H9 (cell line): ENCODE data around the gene NPDC1. TPM values are rescaled to one million over a fixed set of nuclear protein-coding genes. Genes with fewer than 3 reads are reported as not detected.

Source experiments
- DNase-seq: peaks from one replicate; pipeline ENCODE4 v3.0.0-alpha.2; 2017
- H2AFZ ChIP-seq: one replicate; pipeline ENCODE4 v1.6.1; 2013; ENCODE audit warnings: mild to moderate bottlenecking, low read length, control low read depth, moderate library complexity
- H2AK5ac ChIP-seq: 2 replicates; pipeline ENCODE4 v1.6.1; 2013; ENCODE audit warnings: low read length, control low read depth, mixed read lengths; ENCODE audit not compliant: insufficient read length
- H2BK120ac ChIP-seq: one replicate; pipeline ENCODE4 v1.6.1; 2013; ENCODE audit warnings: low read depth, mild to moderate bottlenecking, low read length, control low read depth, inconsistent platforms; ENCODE audit not compliant: poor library complexity, severe bottlenecking
- H2BK12ac ChIP-seq: 2 replicates; pipeline ENCODE4 v1.6.1; 2013; ENCODE audit warnings: low read length, control low read depth, mixed read lengths, low read depth; ENCODE audit not compliant: insufficient read length
- H2BK15ac ChIP-seq: 2 replicates; pipeline ENCODE4 v1.6.1; 2013; ENCODE audit warnings: low read depth, low read length, control low read depth
- H2BK20ac ChIP-seq: one replicate; pipeline ENCODE4 v1.6.1; 2013; ENCODE audit warnings: low read depth, mild to moderate bottlenecking, low read length, control low read depth, inconsistent platforms; ENCODE audit not compliant: poor library complexity, severe bottlenecking
- H2BK5ac ChIP-seq: 2 replicates; pipeline ENCODE4 v1.6.1; 2013; ENCODE audit warnings: low read length, control low read depth, mixed read lengths; ENCODE audit not compliant: insufficient read length
- H3K14ac ChIP-seq: 2 replicates; pipeline ENCODE4 v1.6.1; 2013; ENCODE audit warnings: low read length, control low read depth; ENCODE audit not compliant: insufficient read depth
- H3K18ac ChIP-seq: 2 replicates; pipeline ENCODE4 v1.6.1; 2013; ENCODE audit warnings: low read depth, mild to moderate bottlenecking, mixed read lengths, low read length, control low read depth; ENCODE audit not compliant: insufficient read length
- H3K23ac ChIP-seq: 2 replicates; pipeline ENCODE4 v1.6.1; 2013; ENCODE audit warnings: low read length, control low read depth, mixed read lengths, low read depth; ENCODE audit not compliant: insufficient read length
- H3K23me2 ChIP-seq: 2 replicates; pipeline ENCODE4 v1.6.1; 2013; ENCODE audit warnings: low read depth, mild to moderate bottlenecking, mixed read lengths, low read length, control low read depth; ENCODE audit not compliant: insufficient read length, poor library complexity, severe bottlenecking
- H3K27ac ChIP-seq: 2 replicates; pipeline ENCODE4 v1.5.1; 2013; ENCODE audit warnings: low read length, control low read depth, mixed read lengths, low read depth; ENCODE audit not compliant: insufficient read length
- H3K27me3 ChIP-seq: 2 replicates; pipeline ENCODE4 v1.6.1; 2013; ENCODE audit warnings: low read length, control low read depth, inconsistent platforms; ENCODE audit not compliant: insufficient read depth
- H3K4ac ChIP-seq: 2 replicates; pipeline ENCODE4 v1.6.1; 2013; ENCODE audit warnings: low read depth, mild to moderate bottlenecking, control low read depth, inconsistent platforms, low read length, moderate library complexity
- H3K4me1 ChIP-seq: 2 replicates; pipeline ENCODE4 v1.6.1; 2013; ENCODE audit warnings: low read length, control low read depth, inconsistent platforms; ENCODE audit not compliant: insufficient read depth
- H3K4me2 ChIP-seq: 2 replicates; pipeline ENCODE4 v1.6.1; 2013; ENCODE audit warnings: low read length, control low read depth, mixed read lengths; ENCODE audit not compliant: insufficient read length, insufficient read depth
- H3K56ac ChIP-seq: 2 replicates; pipeline ENCODE4 v1.6.1; 2013; ENCODE audit warnings: low read depth, mild to moderate bottlenecking, mixed read lengths, low read length, control low read depth; ENCODE audit not compliant: insufficient read length
- H3K79me1 ChIP-seq: 2 replicates; pipeline ENCODE4 v1.6.1; 2013; ENCODE audit warnings: low read depth, mild to moderate bottlenecking, moderate library complexity, low read length, control low read depth, inconsistent platforms; ENCODE audit not compliant: insufficient read depth, poor library complexity, severe bottlenecking
- H3K79me2 ChIP-seq: 2 replicates; pipeline ENCODE4 v1.6.1; 2013; ENCODE audit warnings: low read length, control low read depth, inconsistent platforms; ENCODE audit not compliant: insufficient read depth
- H3K9ac ChIP-seq: 2 replicates; pipeline ENCODE4 v1.6.1; 2013; ENCODE audit warnings: low read length, control low read depth, mixed read lengths; ENCODE audit not compliant: insufficient read length; ENCODE audit errors: extremely low read depth
- H3K9me3 ChIP-seq: one replicate; pipeline ENCODE4 v1.6.1; 2013; ENCODE audit warnings: low read depth, low read length, inconsistent platforms; ENCODE audit not compliant: control insufficient read depth
- H3T11ph ChIP-seq: one replicate; pipeline ENCODE4 v1.6.1; 2013; ENCODE audit warnings: mild to moderate bottlenecking, low read length, control low read depth, inconsistent platforms
- H4K20me1 ChIP-seq: one replicate; pipeline ENCODE4 v1.6.1; 2013; ENCODE audit not compliant: control insufficient read depth, insufficient read length, insufficient read depth
- H4K5ac ChIP-seq: 2 replicates; pipeline ENCODE4 v1.6.1; 2013; ENCODE audit warnings: low read depth, mild to moderate bottlenecking, mixed read lengths, low read length, control low read depth; ENCODE audit not compliant: insufficient read length
- H4K8ac ChIP-seq: replicated peaks from 2 replicates; pipeline ENCODE4 v1.6.1; 2013; ENCODE audit warnings: low read length, control low read depth, mixed read lengths, low read depth; ENCODE audit not compliant: insufficient read length
- H4K91ac ChIP-seq: 2 replicates; pipeline ENCODE4 v1.6.1; 2013; ENCODE audit warnings: low read depth, mild to moderate bottlenecking, moderate library complexity, mixed read lengths, low read length, control low read depth; ENCODE audit not compliant: insufficient read length
- H3K27ac Mint-ChIP-seq, 3 experiments: 2 replicates in 2 of 3; 3 replicates in 1 of 3; pipeline ENCODE4 v1.8.0; 2020 to 2021; ENCODE audit warnings: mixed read lengths in 3 of 3, mild to moderate bottlenecking in 1 of 3, moderate library complexity in 1 of 3
- H3K27me3 Mint-ChIP-seq: 2 replicates; pipeline ENCODE4 v1.8.0; 2021; ENCODE audit warnings: low read depth, mild to moderate bottlenecking, moderate library complexity, mixed read lengths
- H3K36me3 Mint-ChIP-seq, 3 experiments: 2 replicates in 2 of 3; 3 replicates in 1 of 3; pipeline ENCODE4 v1.8.0; 2020 to 2021; ENCODE audit warnings: low read depth in 3 of 3, mixed read lengths in 3 of 3; ENCODE audit not compliant: insufficient read depth in 1 of 3
- H3K4me1 Mint-ChIP-seq, 2 experiments: 2 replicates each; pipeline ENCODE4 v1.8.0; 2020; ENCODE audit warnings: mixed read lengths in 2 of 2
- H3K4me3 Mint-ChIP-seq, 2 experiments: 2 replicates in 1 of 2; 3 replicates in 1 of 2; pipeline ENCODE4 v1.8.0; 2020 to 2021; ENCODE audit warnings: mild to moderate bottlenecking in 2 of 2, mixed read lengths in 2 of 2, moderate library complexity in 1 of 2
- H3K9me3 Mint-ChIP-seq, 2 experiments: 2 replicates in 1 of 2; 3 replicates in 1 of 2; pipeline ENCODE4 v1.8.0; 2020; ENCODE audit warnings: mild to moderate bottlenecking in 2 of 2, mixed read lengths in 2 of 2, moderate library complexity in 1 of 2
- WGBS: extraction: QIAGEN DNeasy Blood & Tissue Kit; methylation state at CpG from one replicate; pipeline ENCODE4 v1.1.7; 2013; ENCODE audit warnings: missing lambda C conversion rate, low lambda C conversion rate, mixed read lengths; ENCODE audit not compliant: insufficient read length; ENCODE audit errors: extremely low coverage; 5-methylcytosine and 5-hydroxymethylcytosine counted together
- total RNA-seq: library from RNA; stranded (reverse); gene quantifications from 2 replicates; pipeline ENCODE4 v1.2.1, GENCODE V29; 2021
- TF ChIP-seq, protein P1 (sequence below): fragments of 200-600 bp; sonication (generic); conservative IDR thresholded peaks from 3 replicates; pipeline ENCODE4 v1.8.0; 2021; ENCODE audit warnings: antibody characterized with exemption, mild to moderate bottlenecking

Gene NPDC1
- total RNA-seq, 1 experiment from 2014 or later = 57.6 TPM

DNA sequence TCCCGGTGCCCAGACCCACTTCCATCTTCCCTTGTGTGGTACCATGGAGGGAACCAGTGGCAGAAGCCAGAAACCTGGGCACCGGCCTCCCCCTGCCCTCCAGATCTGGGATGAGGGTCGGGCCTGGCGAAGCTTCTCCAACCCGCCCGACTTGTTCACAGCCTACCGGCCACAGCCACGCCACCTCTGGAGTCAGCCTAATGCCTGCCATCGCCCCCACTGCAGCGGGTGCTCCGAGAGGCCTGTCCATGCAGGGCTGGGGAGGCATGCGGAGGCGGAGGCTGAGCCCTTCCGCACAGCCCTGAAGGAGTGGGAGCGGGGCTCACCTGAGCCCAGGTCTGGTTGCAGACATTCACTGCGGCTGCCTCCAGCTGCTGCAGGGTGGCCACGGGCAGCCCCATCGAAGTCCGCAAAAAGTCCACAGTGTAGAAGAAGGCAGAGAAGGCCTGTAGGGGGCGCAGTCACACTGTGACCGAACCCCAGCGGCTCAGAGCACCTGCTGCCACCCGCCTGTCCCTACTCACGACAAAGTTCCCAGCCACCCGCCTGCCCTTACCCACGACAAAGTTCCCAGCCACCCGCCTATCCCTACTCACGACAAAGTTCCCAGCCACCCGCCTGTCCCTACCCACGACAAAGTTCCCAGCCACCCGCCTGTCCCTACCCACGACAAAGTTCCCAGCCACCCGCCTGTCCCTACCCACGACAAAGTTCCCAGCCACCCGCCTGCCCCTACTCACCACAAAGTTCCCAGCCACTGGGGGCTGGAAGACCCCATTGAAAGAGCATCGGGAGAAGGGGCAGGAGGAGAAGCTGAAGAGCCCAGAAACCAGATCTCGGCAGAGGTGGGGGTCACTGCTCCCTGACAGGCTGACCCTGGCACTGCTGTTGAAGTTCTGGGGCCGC is 3.8 kb upstream of the NPDC1 start:
- no peak overlapping the region for H2BK5ac ChIP-seq
- H3K9ac ChIP-seq = no peak overlapping the region
- H3K9me3 ChIP-seq = no peaks in the 10 kb centered on the region
- peaks cover 7% of the 10 kb centered on the region; the same call in 1 of the 2 replicates for H3K27me3 ChIP-seq
- no peak overlapping the region for H3K18ac ChIP-seq
- H3K23me2 ChIP-seq = peaks cover 16% of the 10 kb centered on the region
- Mint-ChIP-seq H3K27ac (no peak overlapping the region), H3K9me3 (no peaks in the 10 kb centered on the region), H3K4me1 (peaks cover 5 to 11% of the 10 kb centered on the region in 2 experiments), H3K4me3 (no peak overlapping the region), H3K27me3 (peaks cover 73% of the 10 kb centered on the region), H3K36me3 (no peaks in the 10 kb centered on the region)
- 0 out of 2 replicates have a peak, but pooled peaks cover 1% of the 10 kb centered on the region for H3K79me2 ChIP-seq
- peak; percentile 79 for DNase-seq
- H4K5ac ChIP-seq = no peak overlapping the region
- H3K4ac ChIP-seq = no peak overlapping the region
- H3K23ac ChIP-seq = no peak overlapping the region
- no peak overlapping the region for H2AFZ ChIP-seq
- no peak overlapping the region for H2BK120ac ChIP-seq
- H3K56ac ChIP-seq = no peak overlapping the region
- no peak overlapping the region for H3K14ac ChIP-seq
- no peak overlapping the region for H4K91ac ChIP-seq
- H2BK20ac ChIP-seq = no peak overlapping the region
- H3K4me1 ChIP-seq = no peaks in the 10 kb centered on the region
- no peak overlapping the region for H3K27ac ChIP-seq
- no peak overlapping the region for H2BK15ac ChIP-seq
- H3K4me2 ChIP-seq = no peak overlapping the region
- no peaks in the 10 kb centered on the region for H3K79me1 ChIP-seq
- no peak overlapping the region for H4K8ac ChIP-seq
- no CpG with 5 or more reads among the region's 38 CpGs for WGBS
- H2AK5ac ChIP-seq = no peak overlapping the region
- TF ChIP-seq, protein P1, sequence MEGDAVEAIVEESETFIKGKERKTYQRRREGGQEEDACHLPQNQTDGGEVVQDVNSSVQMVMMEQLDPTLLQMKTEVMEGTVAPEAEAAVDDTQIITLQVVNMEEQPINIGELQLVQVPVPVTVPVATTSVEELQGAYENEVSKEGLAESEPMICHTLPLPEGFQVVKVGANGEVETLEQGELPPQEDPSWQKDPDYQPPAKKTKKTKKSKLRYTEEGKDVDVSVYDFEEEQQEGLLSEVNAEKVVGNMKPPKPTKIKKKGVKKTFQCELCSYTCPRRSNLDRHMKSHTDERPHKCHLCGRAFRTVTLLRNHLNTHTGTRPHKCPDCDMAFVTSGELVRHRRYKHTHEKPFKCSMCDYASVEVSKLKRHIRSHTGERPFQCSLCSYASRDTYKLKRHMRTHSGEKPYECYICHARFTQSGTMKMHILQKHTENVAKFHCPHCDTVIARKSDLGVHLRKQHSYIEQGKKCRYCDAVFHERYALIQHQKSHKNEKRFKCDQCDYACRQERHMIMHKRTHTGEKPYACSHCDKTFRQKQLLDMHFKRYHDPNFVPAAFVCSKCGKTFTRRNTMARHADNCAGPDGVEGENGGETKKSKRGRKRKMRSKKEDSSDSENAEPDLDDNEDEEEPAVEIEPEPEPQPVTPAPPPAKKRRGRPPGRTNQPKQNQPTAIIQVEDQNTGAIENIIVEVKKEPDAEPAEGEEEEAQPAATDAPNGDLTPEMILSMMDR = peak; percentile 77
- no peaks in the 10 kb centered on the region for H4K20me1 ChIP-seq
- no peak overlapping the region for H2BK12ac ChIP-seq
- no peak overlapping the region for H3T11ph ChIP-seq
